HG03558 (cell line): ENCODE measurements around the gene LMX1B.

Experiments used
- ATAC-seq: cut with Tn5 transposase; IDR thresholded peaks from one replicate; pipeline ENCODE4 v1.9.1; 2021; ENCODE audit warnings: moderate number of reproducible peaks; ENCODE audit not compliant: unreplicated experiment; ENCODE audit errors: extremely low read depth

The LMX1B gene

GRCh38 chr9:126628969-126629674 is 15.4 kb downstream of the LMX1B start:
- no peak for ATAC-seq

GRCh38 chr9:126630458-126631237 is 16.9 kb downstream of the LMX1B start:
- no peak for ATAC-seq

- ATAC-seq = no peak
Observed at GRCh38 chr9:126631254-126631653, 17.5 kb downstream of the LMX1B start.

GRCh38 chr9:126633881-126634558 is 20.3 kb downstream of the LMX1B start:
- ATAC-seq = no peak

- no peak for ATAC-seq
Observed at GRCh38 chr9:126635061-126635460, 21.3 kb downstream of the LMX1B start.

- no peak for ATAC-seq
Observed at GRCh38 chr9:126635661-126636439, 22.1 kb downstream of the LMX1B start.

- no peak for ATAC-seq
Observed at GRCh38 chr9:126636983-126637798, 23.5 kb downstream of the LMX1B start.

GRCh38 chr9:126638571-126639132 is 24.9 kb downstream of the LMX1B start:
- ATAC-seq = no peak

GRCh38 chr9:126639318-126640000 is 25.7 kb downstream of the LMX1B start:
- no peak for ATAC-seq

GRCh38 chr9:126641118-126641851 is 27.6 kb downstream of the LMX1B start:
- no peak for ATAC-seq

- ATAC-seq = no peak
Observed at GRCh38 chr9:126642010-126642744, 28.4 kb downstream of the LMX1B start.

- no peak for ATAC-seq
Observed at GRCh38 chr9:126642839-126643238, 29.1 kb downstream of the LMX1B start.

GRCh38 chr9:126643945-126644527 is 30.3 kb downstream of the LMX1B start:
- no peak for ATAC-seq

GRCh38 chr9:126646162-126646561 is 32.4 kb downstream of the LMX1B start:
- no peak for ATAC-seq

GRCh38 chr9:126647585-126648411 is 34.1 kb downstream of the LMX1B start:
- no peak for ATAC-seq

- no peak for ATAC-seq
Observed at GRCh38 chr9:126649477-126649876, 35.7 kb downstream of the LMX1B start.
